Breast epithelium (tissue), 4 donors: ENCODE data around the gene WNT8B. TPM values are rescaled to one million over a fixed set of nuclear protein-coding genes. Genes with fewer than 3 reads are reported as not detected.

Experiments used
- DNase-seq, 2 donors: peaks; one replicate each; pipeline ENCODE4 v3.0.0-alpha.2; 2019; ENCODE audit warnings: low spot score in 2 of 2
- H3K27ac ChIP-seq, 2 donors: fragments of 200-600 bp; sonication (generic) in 1 of 2; one replicate each; pipeline ENCODE4 v1.5.1; 2016 to 2019; ENCODE audit warnings: mild to moderate bottlenecking in 1 of 2
- H3K27me3 ChIP-seq, 2 donors: fragments of 200-600 bp; sonication (generic) in 1 of 2; one replicate each; pipeline versions ENCODE4 v1.5.1 to v1.6.0; 2017 to 2019; ENCODE audit warnings: control low read depth in 1 of 2, mild to moderate bottlenecking in 1 of 2
- H3K36me3 ChIP-seq: fragments of 200-600 bp; one replicate; pipeline ENCODE4 v1.5.1; 2019
- H3K4me1 ChIP-seq, 2 donors: fragments of 200-600 bp; sonication (generic); one replicate each; pipeline ENCODE4 v1.5.1; 2016 to 2019; ENCODE audit warnings: control low read depth in 1 of 2
- H3K4me3 ChIP-seq, 3 donors: fragments of 200-600 bp; sonication (generic); 1 replicate in 2 of 3; 2 replicates in 1 of 3; pipeline ENCODE4 v1.5.1; 2016 to 2019; ENCODE audit warnings: mild to moderate bottlenecking in 3 of 3, moderate library complexity in 2 of 3
- H3K9me3 ChIP-seq, 2 donors: fragments of 200-600 bp; sonication (generic) in 1 of 2; one replicate each; pipeline ENCODE4 v1.5.1; 2016 to 2019; ENCODE audit warnings: control low read depth in 1 of 2
- POLR2A ChIP-seq: fragments of 450-650 bp; IDR thresholded peaks from one replicate; pipeline ENCODE4 v1.6.1; 2016; ENCODE audit warnings: antibody characterized with exemption, mild to moderate bottlenecking, moderate library complexity
- POLR2AphosphoS5 ChIP-seq, 3 donors: sonication (generic); formaldehyde crosslinking; IDR thresholded peaks; one replicate each; pipeline ENCODE4 v1.6.1; 2017; ENCODE audit warnings: antibody characterized with exemption in 3 of 3
- intact Hi-C: fragments of 100-400 bp; cut with DNase I; formaldehyde crosslinking; loops from one replicate; pipeline ENCODE4 v1.15.1; 2023; ENCODE audit warnings: low total_unique reads
- total RNA-seq, 3 donors: library from RNA; depleted of rRNA; stranded (reverse); fragments of >200 nt; gene quantifications; one replicate each; pipeline ENCODE4 v1.1.0, GENCODE V29; 2016
- TF ChIP-seq, protein P1 (sequence below), 3 donors: fragments of 450-650 bp; IDR thresholded peaks; one replicate each; pipeline ENCODE4 v1.5.1; 2016 to 2017; ENCODE audit warnings: antibody characterized with exemption in 3 of 3, mild to moderate bottlenecking in 3 of 3, moderate library complexity in 3 of 3

The WNT8B gene
- total RNA-seq, 3 donors from 2014 or later = not detected

DNA sequence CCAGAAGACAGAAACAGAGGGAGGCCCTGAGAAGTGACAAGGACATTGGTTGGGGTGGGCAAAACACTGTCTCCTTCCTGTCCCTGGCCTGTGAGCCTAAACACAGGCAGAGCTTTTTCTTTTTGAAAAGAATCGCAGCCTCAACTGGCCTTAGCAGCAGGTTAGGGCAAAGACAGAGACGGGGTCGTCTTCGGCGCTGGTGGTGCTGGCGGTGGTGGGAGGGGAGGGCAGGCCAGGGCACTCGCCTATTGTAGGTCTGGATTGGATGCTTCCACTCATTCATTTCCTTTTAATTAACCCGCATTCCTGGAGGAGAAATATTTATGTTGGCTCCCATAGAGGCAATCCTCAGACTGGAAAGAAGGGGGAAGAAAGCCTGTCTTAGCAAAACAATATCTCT, 22.6 kb downstream of the WNT8B start:
- Histone ChIP-seq H3K4me1 (peaks cover 0 to 5% of the 10 kb centered on the region in 2 donors), H3K27me3 (peaks cover 0 to 10% of the 10 kb centered on the region in 2 donors), H3K36me3 (no peaks in the 10 kb centered on the region), H3K4me3 (no peak overlapping the region), H3K9me3 (no peaks in the 10 kb centered on the region), H3K27ac (no peak overlapping the region)
- intact Hi-C loops = no loop called here
- TF ChIP-seq, protein P1, sequence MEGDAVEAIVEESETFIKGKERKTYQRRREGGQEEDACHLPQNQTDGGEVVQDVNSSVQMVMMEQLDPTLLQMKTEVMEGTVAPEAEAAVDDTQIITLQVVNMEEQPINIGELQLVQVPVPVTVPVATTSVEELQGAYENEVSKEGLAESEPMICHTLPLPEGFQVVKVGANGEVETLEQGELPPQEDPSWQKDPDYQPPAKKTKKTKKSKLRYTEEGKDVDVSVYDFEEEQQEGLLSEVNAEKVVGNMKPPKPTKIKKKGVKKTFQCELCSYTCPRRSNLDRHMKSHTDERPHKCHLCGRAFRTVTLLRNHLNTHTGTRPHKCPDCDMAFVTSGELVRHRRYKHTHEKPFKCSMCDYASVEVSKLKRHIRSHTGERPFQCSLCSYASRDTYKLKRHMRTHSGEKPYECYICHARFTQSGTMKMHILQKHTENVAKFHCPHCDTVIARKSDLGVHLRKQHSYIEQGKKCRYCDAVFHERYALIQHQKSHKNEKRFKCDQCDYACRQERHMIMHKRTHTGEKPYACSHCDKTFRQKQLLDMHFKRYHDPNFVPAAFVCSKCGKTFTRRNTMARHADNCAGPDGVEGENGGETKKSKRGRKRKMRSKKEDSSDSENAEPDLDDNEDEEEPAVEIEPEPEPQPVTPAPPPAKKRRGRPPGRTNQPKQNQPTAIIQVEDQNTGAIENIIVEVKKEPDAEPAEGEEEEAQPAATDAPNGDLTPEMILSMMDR (IDR thresholded peaks at IDR 0.05) = no peak
- TF ChIP-seq POLR2AphosphoS5 (IDR thresholded peaks at IDR 0.05) (no peak), POLR2A (no peak)
- no peak for DNase-seq

DNA sequence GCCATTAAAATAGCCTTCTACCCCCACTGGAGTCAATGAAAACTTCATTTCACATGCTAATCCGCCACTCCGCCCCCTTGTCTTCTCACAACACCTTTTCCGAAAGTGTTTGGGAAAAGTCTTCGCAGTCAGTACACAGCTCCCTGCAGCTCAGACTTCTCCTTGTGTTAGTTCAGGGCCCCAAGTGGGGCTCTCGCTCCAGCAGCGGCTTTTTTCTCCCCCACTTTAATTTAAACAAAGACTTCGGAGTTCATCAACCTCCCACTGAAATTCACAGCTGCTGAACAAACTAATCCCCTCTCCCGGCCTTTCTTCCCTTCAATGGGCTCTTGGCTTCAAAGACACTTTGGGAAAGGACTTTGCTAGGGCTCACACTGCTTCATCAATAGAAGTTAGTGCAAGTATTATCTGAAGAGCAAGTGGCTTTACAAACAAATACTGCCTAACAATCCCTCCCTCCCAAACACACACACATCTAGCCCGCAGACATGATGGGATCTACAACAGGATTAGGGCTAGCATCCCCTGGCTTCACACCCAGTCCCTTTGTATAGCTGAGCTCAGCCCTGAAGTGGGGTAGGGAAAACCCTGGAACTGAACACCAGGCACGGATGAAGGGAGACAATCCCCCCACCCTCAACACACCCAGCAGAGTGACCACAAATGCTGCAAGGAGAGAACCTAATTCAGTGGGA, 23.1 kb downstream of the WNT8B start:
- no peaks in the 10 kb centered on the region for H3K9me3 ChIP-seq
- no peak overlapping the region for H3K27ac ChIP-seq
- intact Hi-C loops = no loop called here
- DNase-seq = no peak
- no peak for TF ChIP-seq POLR2AphosphoS5 (IDR thresholded peaks at IDR 0.05)
- TF ChIP-seq, protein P1 (IDR thresholded peaks at IDR 0.05) = no peak
- no peak for TF ChIP-seq POLR2A
- no peak overlapping the region for H3K4me3 ChIP-seq
- no peaks in the 10 kb centered on the region for H3K36me3 ChIP-seq
- H3K4me1 ChIP-seq = peaks cover 0 to 5% of the 10 kb centered on the region in 2 donors
- H3K27me3 ChIP-seq = peaks cover 0 to 4% of the 10 kb centered on the region in 2 donors

DNA sequence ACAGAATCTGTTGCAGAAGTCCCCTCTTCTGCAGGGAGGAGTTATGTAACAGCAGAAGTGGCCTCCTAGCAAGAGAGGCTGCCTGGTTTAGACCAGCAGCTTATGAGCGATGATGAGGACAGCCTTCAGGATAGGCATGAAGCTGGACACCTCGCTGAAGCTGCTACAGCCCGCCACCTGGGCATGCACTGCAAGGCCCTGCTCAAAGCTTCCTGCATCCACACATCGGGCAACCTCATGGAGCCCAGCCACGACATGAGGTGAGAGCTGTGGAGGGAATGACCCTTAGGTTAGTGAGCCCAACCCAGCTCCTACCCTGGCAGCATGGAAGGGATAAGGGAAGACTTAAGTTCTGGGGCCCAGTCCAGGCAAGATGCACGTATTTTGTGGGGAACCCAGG, 24.7 kb downstream of the WNT8B start:
- Histone ChIP-seq H3K27ac (no peak overlapping the region), H3K4me3 (no peak overlapping the region), H3K36me3 (no peaks in the 10 kb centered on the region), H3K9me3 (no peaks in the 10 kb centered on the region), H3K27me3 (no peaks in the 10 kb centered on the region), H3K4me1 (no peaks in the 10 kb centered on the region)
- TF ChIP-seq POLR2AphosphoS5 (IDR thresholded peaks at IDR 0.05) = no peak
- TF ChIP-seq, protein P1 (IDR thresholded peaks at IDR 0.05) = no peak
- no peak for TF ChIP-seq POLR2A
- no peak for DNase-seq
- intact Hi-C loops = no loop called here

DNA sequence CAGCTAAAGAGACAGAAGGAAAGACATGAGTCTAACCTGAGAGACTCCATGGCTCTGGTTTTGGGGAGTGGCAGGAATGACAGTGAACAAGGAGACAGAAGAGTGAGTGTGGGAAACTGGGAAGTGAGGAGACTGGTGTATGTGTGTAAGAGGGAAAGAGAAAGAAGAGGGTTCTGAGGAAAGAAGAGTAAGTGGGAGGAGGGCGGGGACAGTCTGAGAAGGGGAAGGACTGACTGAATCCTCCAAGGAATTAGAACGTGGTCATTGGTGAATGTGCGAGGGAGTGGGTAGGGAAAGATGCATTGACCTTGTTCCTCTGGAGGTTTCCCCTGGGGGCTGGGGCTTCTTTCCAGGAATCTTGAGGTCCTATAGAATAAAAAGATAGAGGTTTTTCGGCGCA, 26.6 kb downstream of the WNT8B start:
- Histone ChIP-seq H3K27me3 (no peaks in the 10 kb centered on the region), H3K4me1 (no peaks in the 10 kb centered on the region), H3K4me3 (no peak overlapping the region), H3K9me3 (no peaks in the 10 kb centered on the region), H3K27ac (no peak overlapping the region), H3K36me3 (no peaks in the 10 kb centered on the region)
- intact Hi-C loops = no loop called here
- TF ChIP-seq POLR2A (no peak), POLR2AphosphoS5 (IDR thresholded peaks at IDR 0.05) (no peak)
- TF ChIP-seq, protein P1 (IDR thresholded peaks at IDR 0.05) = no peak
- DNase-seq = no peak

DNA sequence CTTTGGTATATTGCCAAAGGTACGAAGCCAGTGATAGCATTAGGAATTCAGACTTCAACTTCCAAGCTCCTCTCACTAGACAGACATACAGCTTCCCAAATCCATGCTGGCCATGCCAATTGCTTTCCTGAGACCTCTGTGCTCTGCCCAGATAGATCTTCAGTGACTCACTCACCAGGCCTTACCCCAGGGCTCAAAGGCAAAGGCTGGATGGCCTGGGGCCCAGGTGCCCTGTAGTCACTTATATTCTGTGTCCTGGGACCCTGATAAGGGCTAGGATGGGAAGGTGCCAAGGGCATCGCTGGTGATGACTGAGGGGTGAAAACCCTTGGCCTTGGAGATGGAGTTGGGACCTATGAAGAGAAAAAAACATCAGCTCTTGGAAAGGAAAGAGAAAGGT, 27.7 kb downstream of the WNT8B start:
- Histone ChIP-seq H3K27me3 (no peaks in the 10 kb centered on the region), H3K36me3 (no peaks in the 10 kb centered on the region)
- intact Hi-C loops = no loop called here

More for the DNA sequence above, 27.7 kb downstream of the WNT8B start:
- no peak for TF ChIP-seq POLR2AphosphoS5 (IDR thresholded peaks at IDR 0.05)
- TF ChIP-seq POLR2A = no peak
- TF ChIP-seq, protein P1 (IDR thresholded peaks at IDR 0.05) = no peak
- Histone ChIP-seq H3K4me1 (no peaks in the 10 kb centered on the region), H3K9me3 (no peaks in the 10 kb centered on the region), H3K4me3 (no peak overlapping the region), H3K27ac (no peak overlapping the region)
- DNase-seq = no peak
